PC-3 (cell line): Measurements from ENCODE around the gene SDK1.

Experiments
- CTCF ChIP-seq: fragments of 300-600 bp; sonication (generic); conservative IDR thresholded peaks from 2 replicates; pipeline ENCODE4 v1.5.1; 2017; ENCODE audit warnings: antibody characterized with exemption, low read depth, mild to moderate bottlenecking, low read length
- EZH2 ChIP-seq: fragments of 300-600 bp; sonication (generic); IDR thresholded peaks from one replicate; pipeline ENCODE4 v1.6.1; 2017; ENCODE audit warnings: antibody characterized with exemption, mild to moderate bottlenecking, low read length; ENCODE audit not compliant: unreplicated experiment

GRCh38 chr7:3309956-3310355, 8.9 kb downstream of the SDK1 start:
- TF ChIP-seq CTCF (no peak), EZH2 (no peak)
